HG03354 (cell line): ENCODE results near the gene SPATA21.
"Not testable (repeated sequence)": the region's sequence is repeated elsewhere in the genome, so short reads cannot be mapped to it uniquely, and the experiment has no call there.

Source experiments
- ATAC-seq: cut with Tn5 transposase; IDR thresholded peaks from one replicate; pipeline ENCODE4 v1.9.1; 2021; ENCODE audit warnings: mild to moderate bottlenecking; ENCODE audit not compliant: unreplicated experiment, poor library complexity, severe bottlenecking

The SPATA21 gene, protein sequence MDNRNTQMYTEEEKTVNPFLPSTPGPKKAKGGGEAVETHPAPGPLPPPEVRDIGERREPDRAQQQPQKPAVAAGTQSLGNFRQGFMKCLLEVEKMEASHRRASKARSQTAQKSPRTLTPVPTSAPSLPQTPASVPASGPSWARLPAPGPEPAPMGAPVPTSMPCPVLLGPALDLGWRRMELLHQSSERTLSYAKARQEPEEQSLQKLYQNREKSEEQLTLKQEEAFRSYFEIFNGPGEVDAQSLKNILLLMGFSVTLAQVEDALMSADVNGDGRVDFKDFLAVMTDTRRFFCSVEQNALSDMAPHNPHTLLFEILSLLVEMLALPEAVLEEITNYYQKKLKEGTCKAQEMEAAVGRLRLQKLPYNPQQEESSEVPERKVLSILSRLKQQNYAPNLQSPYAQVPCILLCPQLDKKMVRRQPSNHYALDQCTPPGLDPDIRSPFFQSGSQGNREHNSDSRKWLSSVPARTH

DNA sequence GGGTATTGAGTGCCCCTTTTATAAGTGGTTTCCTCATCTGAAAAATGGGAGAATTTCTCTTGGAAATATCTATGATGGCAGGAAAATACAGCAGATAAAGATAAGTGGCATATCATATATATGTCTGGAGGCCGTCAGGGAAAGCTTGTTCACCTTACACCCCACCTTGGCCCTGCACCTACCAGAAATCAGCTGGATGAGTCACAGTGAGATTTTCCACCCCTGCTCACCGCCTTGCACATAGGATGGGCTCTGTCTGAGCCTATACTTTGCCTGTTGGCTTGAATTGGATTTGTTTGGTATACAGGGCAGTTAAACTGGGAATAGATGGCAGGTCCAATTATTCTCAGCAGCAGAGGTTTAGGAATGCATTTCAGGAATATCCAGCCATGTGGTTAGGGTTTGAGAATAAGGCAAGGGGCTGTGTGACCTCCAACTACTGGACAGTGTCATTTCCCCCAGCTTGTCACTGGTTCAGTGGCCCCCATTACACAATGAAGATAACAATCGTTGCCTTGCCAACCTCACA is at the start of gene SPATA21:
Gene SPATA21, minus strand, starts transcription at position 479 of the 529 bp plus-strand sequence. CDS start 6,053 bp downstream, outside the sequence.
- ATAC-seq = no peak

DNA sequence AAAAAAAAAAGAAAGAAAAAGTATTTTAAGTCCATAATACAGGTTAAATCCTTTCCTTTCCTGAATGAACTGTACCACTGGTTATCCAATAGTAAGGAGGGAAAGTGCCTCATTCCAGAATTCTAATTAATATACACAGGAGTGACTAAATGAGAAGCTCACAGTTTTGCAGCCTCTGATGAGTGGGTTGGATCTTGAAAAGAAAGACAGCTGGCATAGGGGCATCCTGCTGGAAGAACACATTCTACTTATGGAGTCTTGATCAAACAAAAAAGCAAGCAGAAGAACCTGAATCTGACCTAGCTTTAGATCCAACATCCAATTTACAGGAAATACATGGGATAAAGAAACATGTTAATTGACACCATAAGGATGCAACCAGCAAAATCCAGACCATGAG is 49.8 kb upstream of the SPATA21 start:
- not testable (repeated sequence) for ATAC-seq

DNA sequence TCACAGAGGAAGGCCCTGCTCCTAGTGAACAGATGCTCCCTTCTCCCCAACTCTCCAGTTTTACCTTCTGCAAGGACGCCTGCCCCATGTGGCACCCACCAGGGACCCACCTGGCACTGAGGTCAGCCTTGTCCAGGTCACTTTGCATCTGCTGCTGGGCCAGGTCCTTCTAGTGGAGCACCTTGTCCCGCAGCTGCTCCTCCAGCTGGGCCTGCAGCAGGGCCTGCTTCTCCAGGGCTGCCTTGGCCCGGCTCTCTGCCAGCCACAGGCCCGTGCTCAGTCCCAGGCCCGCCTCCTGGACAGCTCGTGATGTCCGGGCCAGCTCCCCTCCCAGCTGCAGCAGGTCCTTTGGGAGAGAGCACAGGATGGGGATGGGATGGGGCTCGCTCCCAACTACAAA is 49.1 kb upstream of the SPATA21 start:
- ATAC-seq = not testable (repeated sequence)

DNA sequence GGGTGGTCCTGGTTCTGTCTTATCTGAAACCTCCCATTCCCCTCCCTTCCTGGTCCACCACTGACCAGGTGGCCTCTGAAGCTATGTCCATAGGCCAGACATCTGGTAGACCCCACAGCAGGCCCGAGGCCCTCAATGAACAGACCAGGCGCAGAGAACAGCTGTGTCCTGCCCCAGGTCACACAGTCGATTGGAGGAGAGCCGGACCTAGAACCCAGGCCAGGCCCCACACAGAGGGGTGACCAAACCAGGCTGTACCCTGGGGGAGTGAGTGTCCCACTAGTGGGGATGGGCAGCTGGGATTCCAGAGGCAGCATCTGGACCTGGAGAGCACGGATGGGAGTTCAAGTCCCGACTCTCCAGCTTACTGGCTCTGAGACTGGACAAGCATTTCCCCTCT is 47.7 kb upstream of the SPATA21 start:
- no peak for ATAC-seq

DNA sequence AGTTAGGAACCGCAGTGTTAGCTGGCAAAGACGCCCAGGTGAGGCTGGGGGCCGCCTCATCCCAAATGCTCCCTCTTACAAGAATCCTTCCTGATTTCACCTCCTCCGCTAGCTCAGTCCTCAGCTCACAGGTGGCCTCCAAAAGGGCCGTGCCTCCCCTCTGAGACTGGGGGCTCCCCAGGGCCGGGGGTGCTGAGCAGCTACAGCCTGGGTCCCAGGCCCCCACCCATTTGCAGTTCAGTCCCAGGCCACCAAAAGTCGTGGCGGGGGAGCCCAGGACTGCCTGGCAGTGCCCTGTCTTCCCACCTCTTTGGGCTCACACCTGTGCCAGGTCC is 47.2 kb upstream of the SPATA21 start:
- ATAC-seq = no peak

DNA sequence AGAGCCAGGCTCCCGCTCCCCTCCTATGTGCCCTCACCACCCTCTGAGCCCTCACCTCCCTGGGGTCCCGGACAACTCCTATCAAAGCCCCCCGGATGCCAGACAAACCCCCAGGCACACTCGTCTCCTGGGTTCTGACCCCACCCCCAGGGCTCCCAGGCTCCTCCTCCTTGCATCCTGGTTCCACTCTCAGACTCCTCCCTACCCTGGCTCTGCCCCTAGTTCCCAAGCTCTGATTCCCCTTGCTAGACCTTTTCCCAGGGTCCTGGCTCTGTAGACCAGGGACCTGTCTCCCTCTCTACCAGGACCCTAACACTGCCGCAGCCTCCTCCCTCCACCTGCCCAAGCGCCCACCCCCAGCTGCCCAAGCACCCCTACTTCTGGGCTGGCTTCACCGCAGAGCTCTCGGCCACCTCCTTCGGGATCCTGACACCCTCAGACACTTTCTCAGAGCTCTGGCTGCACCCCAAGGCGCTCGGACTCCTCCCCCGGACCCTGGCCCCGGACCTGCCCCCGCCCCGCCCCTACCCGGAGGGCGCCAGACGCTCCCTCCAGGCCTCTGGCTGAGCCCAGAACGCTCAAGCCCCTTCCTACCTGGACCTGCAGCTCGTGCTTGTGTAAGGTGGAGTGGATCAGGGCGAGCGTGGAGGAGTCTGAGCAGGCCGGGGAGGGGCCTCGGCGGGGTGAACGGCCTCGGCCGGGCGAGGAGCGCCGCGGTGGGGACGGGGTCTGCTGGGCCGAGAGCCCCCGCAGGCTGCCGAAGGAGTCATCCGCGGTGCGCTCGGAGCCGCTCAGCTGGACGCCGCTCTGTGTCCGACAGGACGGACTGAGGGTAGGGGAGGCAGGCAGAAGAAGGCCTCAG is 46.6 kb upstream of the SPATA21 start:
- ATAC-seq = not testable (repeated sequence)

DNA sequence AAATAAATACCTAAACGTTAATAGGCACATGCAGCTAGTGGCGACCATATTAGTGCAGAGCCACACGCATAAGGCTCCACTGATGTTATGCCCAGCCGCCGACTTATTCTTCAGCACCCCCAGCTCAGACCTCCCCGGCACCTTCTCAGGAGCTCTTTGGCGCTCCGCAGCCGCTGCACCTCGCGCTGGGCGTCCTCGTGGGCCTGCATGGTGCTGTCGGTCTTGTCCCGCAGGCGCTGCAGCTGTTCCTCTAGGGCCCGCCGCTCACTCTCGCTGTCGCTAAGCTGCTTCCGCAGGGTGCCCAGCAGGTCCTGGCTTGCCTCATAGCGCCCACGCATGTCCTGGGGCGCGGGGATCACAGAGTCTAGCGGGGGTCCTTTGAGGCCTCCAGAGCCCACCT is 45.9 kb upstream of the SPATA21 start:
- not testable (repeated sequence) for ATAC-seq

DNA sequence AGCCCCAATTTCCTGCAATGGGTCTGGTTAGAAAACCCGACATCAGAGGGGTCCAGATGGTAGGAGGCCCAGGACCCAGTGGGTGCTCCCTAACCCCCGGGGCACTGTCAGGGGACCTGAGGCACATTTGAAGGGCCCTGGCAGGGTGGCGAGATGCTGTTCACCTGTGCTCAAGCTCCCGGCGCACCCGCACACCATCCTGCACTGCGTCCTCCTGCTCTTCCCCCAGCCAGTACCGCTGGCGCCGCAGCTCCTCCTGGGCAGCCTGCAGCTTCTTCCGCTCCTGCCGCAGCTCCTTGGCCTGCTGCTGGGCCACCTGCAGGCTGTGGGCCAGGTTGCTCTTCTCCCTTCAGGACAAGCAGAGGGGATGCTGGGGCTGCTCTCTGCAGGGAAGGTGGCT is 40.9 kb upstream of the SPATA21 start:
- ATAC-seq = no peak

DNA sequence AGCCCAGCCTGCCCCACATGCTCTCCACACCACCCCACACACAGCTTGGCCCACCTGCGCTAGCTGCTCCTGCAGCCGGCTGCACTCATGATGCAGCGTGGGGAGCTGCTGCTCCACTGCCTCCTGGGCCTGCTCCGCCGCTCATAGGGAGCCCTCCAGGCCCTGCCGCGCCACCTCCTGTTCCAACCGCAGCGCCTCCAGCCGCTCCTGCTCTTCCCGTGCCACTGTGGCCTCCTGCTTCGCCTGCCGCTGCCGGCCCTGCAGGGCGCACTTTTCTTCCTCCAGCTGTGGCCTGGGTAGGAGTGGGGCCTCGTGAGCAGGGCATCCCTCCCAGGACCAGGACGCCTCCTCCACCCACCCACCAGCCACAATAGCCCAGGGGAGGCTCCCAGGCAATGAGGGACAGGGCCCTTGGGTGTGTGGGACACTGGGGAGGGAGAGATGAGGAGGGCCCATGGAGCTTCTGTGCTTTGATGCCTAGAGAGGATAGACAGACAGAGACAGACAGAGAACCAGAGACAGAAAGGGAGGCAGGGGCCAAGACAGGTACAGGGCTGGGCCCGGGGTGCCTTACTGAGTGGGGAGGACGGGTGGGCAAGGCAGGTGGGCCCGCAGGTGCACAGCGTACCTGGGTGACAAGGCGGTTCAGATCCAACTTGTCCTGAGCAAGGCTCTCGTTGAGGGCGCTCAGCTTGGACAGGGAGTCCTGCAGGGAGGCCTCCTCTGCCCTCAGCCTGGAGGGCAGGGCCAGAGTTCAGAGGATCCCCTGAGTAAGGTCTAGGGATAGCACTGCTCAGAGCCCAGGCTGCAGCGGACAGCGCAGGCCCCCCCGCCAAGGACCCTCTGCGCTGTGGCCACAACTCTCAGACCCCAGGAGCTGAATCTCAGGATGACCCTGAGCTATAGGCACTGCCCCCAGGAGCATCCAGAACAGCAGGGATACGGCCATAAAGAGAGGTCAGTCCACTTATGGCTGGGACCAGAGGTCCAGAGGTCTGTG is 38.8 kb upstream of the SPATA21 start:
- not testable (repeated sequence) for ATAC-seq

DNA sequence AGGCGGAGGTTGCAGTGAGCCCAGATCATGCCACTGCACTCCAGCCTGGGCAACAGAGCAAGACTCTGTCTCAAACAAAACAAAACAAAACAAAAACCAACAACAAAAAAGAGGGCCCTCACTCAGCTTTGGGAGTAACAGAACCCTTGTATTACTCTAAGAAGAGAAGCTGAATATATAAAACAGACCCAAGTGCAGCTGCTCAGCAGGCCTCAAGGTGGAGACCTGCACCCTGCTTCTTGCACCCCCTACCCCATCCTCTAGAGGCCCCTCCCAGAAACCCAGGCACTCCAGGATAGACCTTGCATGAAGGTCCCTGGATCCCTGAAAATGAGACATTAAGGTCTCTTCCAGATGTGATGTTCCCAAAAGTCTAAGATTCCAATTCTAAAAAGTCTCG is 37.7 kb upstream of the SPATA21 start:
- not testable (repeated sequence) for ATAC-seq

DNA sequence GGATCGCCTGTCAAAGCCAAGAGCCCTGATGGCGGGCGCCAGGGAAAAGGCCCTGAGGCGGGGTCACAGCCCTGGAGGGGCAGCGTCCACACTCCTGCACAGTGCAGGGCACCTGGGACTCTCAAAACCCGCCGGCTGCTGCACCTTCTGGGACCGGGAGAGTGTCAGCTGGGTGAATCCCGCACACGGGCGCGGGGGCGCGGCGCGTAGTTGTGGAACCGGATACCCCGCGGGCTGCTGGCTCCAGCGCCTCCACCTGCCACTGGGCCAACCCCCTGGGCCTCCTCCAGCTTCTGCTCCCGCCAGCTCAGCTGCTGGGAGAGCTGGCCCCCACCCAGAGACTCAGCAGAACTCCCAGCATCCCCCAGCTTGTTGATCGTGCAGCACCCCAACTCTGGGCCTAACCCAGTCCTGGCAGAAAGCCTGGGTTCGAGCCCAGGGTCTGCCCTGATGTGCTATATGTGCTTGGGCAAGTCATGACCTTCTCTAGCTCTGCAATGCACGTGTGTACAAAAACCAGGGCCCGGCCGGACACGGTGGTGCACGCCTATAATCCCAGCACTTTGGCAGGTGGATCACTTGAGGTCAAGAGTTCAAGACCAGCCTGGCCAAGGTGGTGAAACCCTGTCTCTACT is 37.1 kb upstream of the SPATA21 start:
- ATAC-seq = no peak

DNA sequence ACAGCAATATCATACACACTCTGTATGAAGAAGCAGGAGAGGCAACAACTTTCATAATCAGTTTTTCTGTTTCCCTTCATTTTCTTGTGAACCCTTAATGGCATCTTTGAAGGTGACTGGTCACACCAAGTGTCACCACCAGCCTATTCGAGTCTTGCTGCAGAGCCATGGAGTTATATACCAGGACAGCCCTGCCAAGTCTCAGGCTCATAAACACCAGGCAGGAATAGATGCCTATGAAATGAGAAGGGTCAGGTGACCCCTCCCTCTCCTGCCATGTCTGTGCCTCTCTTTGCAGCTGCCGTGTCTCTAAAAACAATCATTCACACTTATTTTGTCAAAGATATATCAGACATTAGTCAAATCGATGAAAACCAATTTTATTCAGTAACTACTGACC is 31.3 kb upstream of the SPATA21 start:
- no peak for ATAC-seq

DNA sequence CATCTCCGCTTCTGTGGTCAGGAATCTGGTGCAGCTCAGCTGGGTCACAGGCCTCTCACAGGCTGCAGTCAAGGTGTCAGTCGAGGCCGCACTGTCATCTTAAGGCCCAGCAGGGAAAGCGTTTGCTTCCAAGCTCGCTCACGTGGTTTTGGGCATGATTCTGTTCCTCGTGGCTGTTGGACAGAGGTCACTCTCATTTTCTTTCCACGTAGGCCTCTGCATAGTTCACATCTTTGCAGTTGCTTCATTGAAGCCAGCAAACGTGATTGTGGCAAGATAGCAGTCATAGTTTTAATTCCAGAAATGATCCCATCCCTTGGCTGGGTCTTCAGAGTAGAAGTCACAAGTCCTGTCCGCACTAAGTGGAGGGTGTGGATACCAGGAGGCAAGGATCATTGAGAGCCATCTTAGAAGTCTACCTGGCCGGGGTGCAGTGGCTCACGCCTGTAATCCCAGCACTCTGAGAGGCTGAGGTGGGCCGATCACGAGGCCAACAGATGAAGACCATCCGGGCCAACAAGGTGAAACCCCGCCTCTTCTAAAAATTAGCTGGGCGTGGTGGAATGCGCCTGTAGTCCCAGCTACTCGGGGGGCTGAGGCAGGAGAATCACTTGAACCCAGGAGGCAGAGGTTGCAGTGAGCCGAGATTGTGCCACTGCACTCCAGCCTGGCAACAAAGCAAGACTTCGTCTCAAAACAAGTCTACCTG is 27.8 kb upstream of the SPATA21 start:
- no peak for ATAC-seq

DNA sequence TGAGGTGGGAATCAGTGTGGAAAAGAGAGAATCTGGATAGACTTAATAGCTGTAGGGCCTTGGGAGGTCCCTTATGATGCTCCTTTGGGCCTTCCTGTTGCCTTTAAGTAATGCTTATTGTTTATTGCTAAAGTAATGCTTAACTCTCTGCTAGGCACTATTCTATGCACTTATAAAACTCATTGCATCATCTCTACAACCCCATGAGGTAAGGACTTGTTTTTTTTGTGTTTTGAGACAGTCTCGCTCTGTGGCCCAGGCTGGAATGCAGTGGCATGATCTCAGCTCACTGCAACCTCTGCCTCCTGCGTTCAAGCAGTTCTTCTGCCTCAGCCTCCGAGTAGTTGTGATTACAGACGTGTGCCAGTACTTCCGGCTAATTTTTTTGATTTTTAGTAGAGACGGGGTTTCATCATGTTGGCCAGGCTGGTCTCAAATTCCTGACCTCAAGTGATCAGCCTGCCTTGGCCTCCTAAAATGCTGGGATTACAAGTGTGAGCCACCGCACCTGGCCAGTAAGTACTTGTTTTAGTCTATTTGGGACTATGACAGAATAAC is 25.6 kb upstream of the SPATA21 start:
- ATAC-seq = no peak

DNA sequence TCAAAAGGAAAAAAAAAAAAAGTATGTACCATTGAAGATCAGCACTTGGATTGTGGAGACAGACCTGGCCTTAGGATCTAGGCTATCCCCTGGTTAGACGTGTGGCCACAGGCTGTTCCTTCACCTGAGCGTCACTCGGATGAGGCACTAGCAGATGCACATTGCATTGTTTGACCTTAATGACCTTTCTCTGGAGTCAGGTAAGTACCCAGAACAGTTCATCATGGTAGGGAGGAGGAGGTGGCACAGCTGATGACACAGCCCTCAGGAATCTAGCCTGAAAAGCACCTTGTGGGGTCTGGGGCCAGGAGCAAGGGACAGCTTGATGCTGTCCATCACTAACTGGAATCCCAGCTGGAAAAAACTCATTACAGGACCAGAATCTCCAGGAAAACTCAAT is 24.5 kb upstream of the SPATA21 start:
- no peak for ATAC-seq

DNA sequence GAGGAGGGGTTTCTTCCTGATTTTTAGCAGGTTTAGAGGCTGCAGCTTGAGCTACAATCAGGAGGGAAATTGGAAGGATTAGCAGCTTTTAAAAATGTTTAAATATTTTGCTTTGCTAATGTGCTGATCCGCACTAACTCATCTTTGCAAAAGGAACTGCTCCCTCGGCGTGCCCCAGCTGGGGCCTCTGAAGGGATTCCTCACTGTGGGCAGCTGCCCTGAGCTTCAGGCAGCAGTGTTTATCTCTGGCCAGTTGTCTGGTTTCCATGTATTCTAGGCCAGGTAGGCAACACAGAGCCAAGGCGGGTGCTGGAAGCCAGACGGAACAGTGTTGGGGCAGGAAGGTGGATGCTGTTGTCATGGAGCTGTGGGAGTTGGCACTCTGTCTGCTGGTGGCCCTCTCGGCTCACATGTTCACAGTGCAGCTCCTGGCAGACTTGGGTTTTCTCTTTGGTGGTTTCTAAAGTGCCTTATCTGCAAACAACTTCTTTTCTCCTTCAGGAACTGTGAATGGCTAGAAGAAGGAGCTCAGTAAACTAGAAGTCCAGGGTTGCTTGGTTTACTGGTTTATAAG is 22.2 kb upstream of the SPATA21 start:
- no peak for ATAC-seq

DNA sequence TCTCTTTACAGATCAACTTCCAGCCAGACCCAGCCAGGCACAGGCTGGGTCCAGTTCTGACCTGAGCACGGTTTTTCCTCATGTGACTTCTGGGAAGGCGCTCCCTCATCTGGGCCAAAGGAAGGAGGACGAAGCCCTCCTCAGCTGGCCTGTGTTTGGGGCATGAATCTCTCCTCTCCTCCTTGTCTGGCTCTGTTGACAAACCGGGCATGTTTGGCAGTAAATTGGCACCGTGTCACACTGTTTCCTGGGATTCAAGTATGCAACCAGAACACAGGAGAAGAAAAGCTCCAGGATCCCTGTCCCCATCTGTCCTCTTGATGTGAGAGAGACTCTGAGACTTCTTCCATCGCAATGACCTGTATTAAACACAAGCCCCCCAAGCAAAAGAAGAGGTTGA is 21.6 kb upstream of the SPATA21 start:
- ATAC-seq = no peak

DNA sequence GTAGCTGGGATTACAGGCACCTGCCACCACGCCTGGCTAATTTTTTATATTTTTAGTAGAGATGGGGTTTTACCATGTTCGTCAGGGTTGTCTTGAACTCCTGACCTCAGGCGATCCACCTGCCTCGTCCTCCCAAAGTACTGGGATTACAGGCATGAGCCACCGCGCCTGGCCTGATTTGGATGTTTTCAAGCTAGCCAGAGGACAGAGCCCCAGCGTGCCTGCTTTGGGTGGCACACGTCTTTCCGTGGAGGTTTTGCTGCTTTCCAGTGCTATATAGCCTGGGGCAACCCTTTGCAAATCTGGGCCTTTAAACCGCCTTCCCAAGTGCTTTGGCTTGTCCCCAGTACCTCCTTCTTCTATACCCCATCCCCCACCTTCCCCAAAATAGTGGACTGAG is 18.9 kb upstream of the SPATA21 start:
- not testable (repeated sequence) for ATAC-seq
